ENCODE measurements around the gene C22orf23. TPM values are rescaled to one million over a fixed set of nuclear protein-coding genes. Genes with fewer than 3 reads are reported as not detected.

Gene C22orf23
- total and polyA plus RNA-seq, 2 of the 4 experiments (the other 2 are of a cell fraction) = 0.39 to 0.54 TPM

- TF ChIP-seq POLR2A (IDR thresholded peaks at IDR 0.05; ENCODE audit: low read depth, low read length) (no peak), RAD21 (IDR thresholded peaks at IDR 0.05; ENCODE audit: low read length) (no peak), SMC3 (IDR thresholded peaks at IDR 0.05; ENCODE audit: low read depth, low read length) (no peak), NFE2L2 (IDR thresholded peaks at IDR 0.05; ENCODE audit: low read depth, low read length) (no peak), BHLHE40 (IDR thresholded peaks at IDR 0.05; ENCODE audit: low read depth, low read length) (no peak), USF2 (IDR thresholded peaks at IDR 0.05; ENCODE audit: low read depth, low read length) (no peak), ELK1 (IDR thresholded peaks at IDR 0.05; ENCODE audit: borderline replicate concordance, low read depth, low read length) (no peak)
- no peak for ATAC-seq (ENCODE audit: low read depth)
- H2BK5ac ChIP-seq (ENCODE audit: low read depth, low read length, poor library complexity, severe bottlenecking) = no peak overlapping the region
- no peak overlapping the region; the same call in 1 of the 2 replicates for H3K4ac ChIP-seq (ENCODE audit: low read depth, low read length)
- H2BK20ac ChIP-seq (ENCODE audit: low read depth, low read length) = no peak overlapping the region
- 0 out of 4 replicates have a peak, but pooled peaks cover 0 to 11% of the 10 kb centered on the region in 2 experiments for H3K79me1 ChIP-seq (ENCODE audit: low read depth in 1 of 2, low read length in 2 of 2)
- ChIA-PET POLR2A (ENCODE audit: unreplicated experiment) (no interaction called here), CTCF (interaction anchor here (1.0 to 1.5 kb wide), 2 partner anchors 9 to 33 kb away, joined by 3 to 6 read pairs; no protein-coding TSS in a partner anchor)
- H4K91ac ChIP-seq (ENCODE audit: insufficient read depth, low read depth, low read length) = no peak overlapping the region
- no peak overlapping the region for H2BK120ac ChIP-seq (ENCODE audit: low read depth, low read length)
- peaks cover 3% of the 10 kb centered on the region; the same call in 1 of the 2 replicates for H3K36me3 ChIP-seq (ENCODE audit: control insufficient read depth, insufficient read depth, low read length)
- no TSS peak for BruUV-seq (replicated peaks)
- no CpG with 5 or more reads among the region's 3 CpGs for WGBS, 2 experiments (ENCODE audit: extremely low coverage in 2 of 2, insufficient read length in 1 of 2)
- H2AK9ac ChIP-seq (replicated peaks; ENCODE audit: low read depth, low read length, poor library complexity) = no peak overlapping the region
- no peak for DNase-seq
- H3K23ac ChIP-seq (ENCODE audit: low read depth, low read length) = no peak overlapping the region
- intact Hi-C loops (cut with micrococcal nuclease) = no loop called here
- H4K8ac ChIP-seq (ENCODE audit: low read depth in 2 of 2, low read length in 2 of 2) = peak overlapping the region in 1 of 2 experiments; percentile 1; a peak in 1 of 4 replicates
- H3K9ac ChIP-seq (ENCODE audit: low read depth, low read length) = no peak overlapping the region
- H3K9me3 ChIP-seq (ENCODE audit: control insufficient read depth, insufficient read depth, low read length) = no peaks in the 10 kb centered on the region
- no peaks in the 10 kb centered on the region for H3K27me3 ChIP-seq (ENCODE audit: control insufficient read depth, insufficient read depth, low read length)
- H3K4me2 ChIP-seq (ENCODE audit: low read depth, low read length) = no peak overlapping the region
- in situ Hi-C loops (cut with MboI; ENCODE audit: low sequenced_read_pairs) = no loop called here
- H2BK15ac ChIP-seq (ENCODE audit: low read depth, low read length) = no peak overlapping the region
- H3K27ac ChIP-seq (ENCODE audit: insufficient read depth, low read length) = no peak overlapping the region
- no peak overlapping the region for H3K18ac ChIP-seq (ENCODE audit: low read depth, low read length)
- H4K5ac ChIP-seq (ENCODE audit: low read depth, low read length) = no peak overlapping the region
- no peak overlapping the region for H3K4me3 ChIP-seq (ENCODE audit: insufficient read depth, low read depth, low read length)
- no peak overlapping the region for H2AK5ac ChIP-seq (ENCODE audit: low read depth, low read length)
- dilution Hi-C loops (cut with HindIII; ENCODE audit: low sequenced_read_pairs, unreplicated experiment) = no loop called here
- 0 out of 2 replicates have a peak, but pooled peaks cover 2% of the 10 kb centered on the region for H4K20me1 ChIP-seq (ENCODE audit: insufficient read depth, low read length)
- no peak overlapping the region for H2AFZ ChIP-seq (replicated peaks; ENCODE audit: low read length, poor library complexity)
- no peak overlapping the region for H3K56ac ChIP-seq (ENCODE audit: extremely low read depth, insufficient read depth, low read length)
- peaks cover 24% of the 10 kb centered on the region for H3K4me1 ChIP-seq (ENCODE audit: control insufficient read depth, insufficient read depth, low read length)
- H3K14ac ChIP-seq (replicated peaks; ENCODE audit: low read depth, low read length) = no peak overlapping the region
- no peaks in the 10 kb centered on the region for H3K9me1 ChIP-seq (ENCODE audit: insufficient read depth, low read length)
Observed at GRCh38 chr22:37896939-37897338, 56.5 kb downstream of the C22orf23 start.
